GM19395 (cell line): ENCODE measurements around the gene RNF175.

ENCODE experiments used
- ATAC-seq: cut with Tn5 transposase; IDR thresholded peaks from one replicate; pipeline ENCODE4 v1.9.1; 2021; ENCODE audit warnings: mild to moderate bottlenecking, moderate library complexity; ENCODE audit not compliant: unreplicated experiment

The RNF175 gene

GRCh38 chr4:153759407-153760316, at the start of gene RNF175:
Gene RNF175 (minus strand): TSS chr4:153760024. CDS start chr4:153759862, 162 bp downstream.
- ATAC-seq: no peak

GRCh38 chr4:153809307-153809706, 49.5 kb upstream of the RNF175 start:
- peak; percentile 59 for ATAC-seq

GRCh38 chr4:153808175-153808574, 48.4 kb upstream of the RNF175 start:
- no peak for ATAC-seq

- ATAC-seq: no peak
These were observed 46.2 kb upstream of the RNF175 start for GRCh38 chr4:153806073-153806472.

GRCh38 chr4:153804722-153805121, 44.9 kb upstream of the RNF175 start:
- no peak for ATAC-seq

GRCh38 chr4:153799694-153800074, 39.9 kb upstream of the RNF175 start:
- no peak for ATAC-seq

GRCh38 chr4:153798901-153799693, 39.3 kb upstream of the RNF175 start:
- no peak for ATAC-seq

- ATAC-seq: no peak
These were observed 38.6 kb upstream of the RNF175 start for GRCh38 chr4:153798420-153798819.

GRCh38 chr4:153794006-153794405, 34.2 kb upstream of the RNF175 start:
- no peak for ATAC-seq

GRCh38 chr4:153792618-153793247, 32.9 kb upstream of the RNF175 start:
- ATAC-seq: no peak

- ATAC-seq: no peak
These were observed 32.2 kb upstream of the RNF175 start for GRCh38 chr4:153791746-153792617.

- no peak for ATAC-seq
These were observed 31.2 kb upstream of the RNF175 start for GRCh38 chr4:153790962-153791551.

GRCh38 chr4:153790500-153790865, 30.7 kb upstream of the RNF175 start:
- ATAC-seq: no peak

GRCh38 chr4:153789741-153790499, 30.1 kb upstream of the RNF175 start:
- ATAC-seq: no peak

GRCh38 chr4:153788413-153789276, 28.8 kb upstream of the RNF175 start, which contains the start of gene SFRP2:
Gene SFRP2 (minus strand): TSS chr4:153789083. CDS start chr4:153788835, 248 bp downstream.
- no peak for ATAC-seq

GRCh38 chr4:153788051-153788412, 28.2 kb upstream of the RNF175 start:
- ATAC-seq: no peak

GRCh38 chr4:153787575-153787974, 27.8 kb upstream of the RNF175 start:
- no peak for ATAC-seq

GRCh38 chr4:153787061-153787560, 27.3 kb upstream of the RNF175 start:
- no peak for ATAC-seq
